SHP77 (cell line): Measurements from ENCODE around the gene LCLAT1.

Source experiments
- DNase-seq, 2 experiments: peaks; one replicate each; lab custom pipeline; 2025; lab: John Stamatoyannopoulos, UW

The LCLAT1 gene

GRCh38 chr2:30424231-30424630 lies 22.8 kb upstream of the LCLAT1 start:
- no peak for DNase-seq

GRCh38 chr2:30425326-30425725 lies 21.7 kb upstream of the LCLAT1 start:
- DNase-seq: no peak

- no peak for DNase-seq
Measured at GRCh38 chr2:30427606-30428347, 19.3 kb upstream of the LCLAT1 start.

DNA sequence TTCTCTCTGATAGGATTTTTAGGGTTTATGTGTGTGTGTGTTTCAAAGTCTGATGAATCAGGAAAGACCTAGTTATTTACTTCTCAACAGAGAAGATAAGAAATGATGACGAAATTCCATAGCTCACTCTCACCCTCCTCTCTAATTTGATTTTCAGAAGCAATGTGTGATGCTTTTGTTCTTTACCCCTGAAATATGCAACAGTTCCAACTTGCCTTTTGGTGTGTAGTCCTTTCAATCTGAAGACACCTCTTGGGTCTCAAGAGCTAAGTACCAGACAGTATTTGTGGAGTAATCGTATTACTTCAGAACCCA lies 18.7 kb upstream of the LCLAT1 start:
- DNase-seq: no peak

- no peak for DNase-seq
Measured at GRCh38 chr2:30428827-30429461, 18.1 kb upstream of the LCLAT1 start.

DNA sequence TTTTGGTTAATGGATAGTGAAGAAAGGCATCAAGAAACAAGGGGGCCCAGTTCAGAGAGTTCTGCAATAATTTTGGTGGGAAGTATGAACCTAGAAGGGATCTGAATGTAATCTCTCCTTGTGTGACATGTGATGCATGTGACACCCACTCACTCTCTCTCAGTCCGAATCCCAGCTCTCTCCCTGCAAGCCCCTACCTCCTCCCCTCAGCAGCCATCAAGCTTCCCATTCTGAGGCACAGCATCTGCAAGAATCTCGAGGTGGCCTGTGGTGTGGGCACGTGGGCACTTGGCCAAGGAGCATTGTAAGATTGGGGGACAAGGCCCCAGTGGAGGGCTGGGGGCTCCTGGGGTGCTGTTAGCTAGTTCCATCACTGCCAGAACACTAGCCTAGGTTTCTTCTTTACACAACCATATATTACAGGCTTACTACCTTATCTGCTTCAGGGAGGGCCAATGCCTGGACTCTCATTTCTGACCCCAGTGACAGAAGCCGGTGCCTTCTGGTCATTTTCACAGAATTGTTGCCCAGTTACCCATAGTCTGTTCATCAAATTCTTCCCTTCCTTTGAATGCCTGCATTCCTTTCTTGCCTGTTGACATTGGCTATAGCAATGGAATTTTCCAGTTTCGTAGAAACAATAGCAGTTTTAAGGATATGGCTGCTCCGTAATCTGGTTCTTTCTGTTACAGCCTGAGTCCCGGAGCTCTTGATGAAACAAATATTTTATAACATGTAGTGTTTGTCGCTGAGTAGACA lies 13.3 kb upstream of the LCLAT1 start:
- DNase-seq: no peak

DNA sequence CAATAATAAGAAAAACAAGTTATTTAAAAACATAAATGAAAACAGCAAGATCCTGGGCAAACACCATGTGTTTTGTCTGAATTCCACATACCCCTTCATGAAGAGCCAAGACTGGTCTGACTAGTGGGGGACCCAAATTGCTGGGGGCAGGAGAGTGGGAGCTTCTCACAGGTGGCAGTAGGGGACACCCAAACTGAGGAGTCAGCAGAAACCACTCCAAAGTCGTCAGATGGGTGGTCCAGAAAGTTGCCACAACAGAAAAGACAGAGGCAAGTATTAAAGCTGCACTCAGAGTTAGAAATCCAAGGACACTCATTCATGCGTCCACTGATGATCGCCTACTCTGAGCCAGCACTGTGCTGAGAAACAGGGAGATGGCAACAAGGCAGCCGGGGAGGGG lies 12.3 kb upstream of the LCLAT1 start:
- DNase-seq: no peak

GRCh38 chr2:30436859-30437435 lies 10.1 kb upstream of the LCLAT1 start:
- DNase-seq: no peak

- no peak for DNase-seq
Measured at GRCh38 chr2:30437809-30438548, 9.1 kb upstream of the LCLAT1 start.

DNA sequence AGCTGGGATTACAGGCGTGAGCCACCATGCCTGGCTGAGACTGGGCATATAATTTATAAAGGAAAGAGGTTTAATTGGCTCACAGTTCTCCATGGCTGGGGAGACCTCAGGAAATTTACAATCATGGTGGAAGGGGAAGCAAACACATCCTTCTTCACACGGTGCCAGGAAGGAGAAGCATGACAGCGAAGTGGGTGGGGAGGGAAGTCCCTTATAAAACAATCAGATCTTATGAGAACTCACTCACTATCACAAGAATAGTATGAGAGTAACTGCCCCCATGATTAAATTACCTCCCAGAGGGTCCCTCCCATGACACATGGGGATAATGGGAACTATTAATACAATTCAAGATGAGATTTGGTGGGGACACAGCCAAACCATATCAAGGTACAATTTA lies 7.8 kb upstream of the LCLAT1 start:
- DNase-seq: no peak

DNA sequence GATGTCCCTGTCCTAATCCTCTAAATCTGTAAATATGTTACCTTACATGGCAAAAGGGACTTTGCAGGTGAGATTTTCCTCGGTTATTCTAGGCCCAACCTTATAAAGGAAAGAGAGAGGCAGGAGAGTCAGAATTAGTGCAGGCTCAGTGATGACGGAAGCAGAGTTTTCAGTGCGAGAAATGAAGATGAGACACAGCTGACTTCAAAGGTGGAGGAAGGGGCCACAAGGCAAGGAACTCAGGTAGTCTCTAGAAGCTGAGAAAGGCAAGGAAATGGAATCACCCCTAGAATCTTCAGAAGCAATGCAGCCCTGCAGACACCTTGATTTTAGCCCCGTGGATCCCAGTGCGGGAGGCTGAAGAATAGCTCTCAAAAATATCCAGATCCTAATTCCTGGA lies 7.2 kb upstream of the LCLAT1 start:
- DNase-seq: no peak

DNA sequence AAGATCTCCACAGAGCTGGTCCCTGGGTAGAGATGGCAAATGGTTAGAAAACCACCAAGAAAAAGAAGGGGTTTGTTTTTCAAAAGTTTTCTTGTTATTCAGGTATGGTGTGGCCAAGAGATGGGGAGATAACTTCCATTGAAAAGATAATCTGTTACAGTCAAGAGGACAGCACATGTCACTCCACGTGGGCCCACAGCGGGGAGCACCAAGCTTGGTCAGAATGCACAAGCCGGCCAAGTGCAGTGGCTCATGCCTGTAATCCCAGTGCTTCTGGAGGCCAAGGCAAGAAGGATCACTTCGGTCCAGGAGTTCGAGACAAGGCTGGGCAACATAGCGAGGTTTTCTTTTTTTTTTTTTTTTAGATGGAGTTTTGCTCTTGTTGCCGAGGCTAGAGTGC lies 6.0 kb upstream of the LCLAT1 start:
- no peak for DNase-seq

DNA sequence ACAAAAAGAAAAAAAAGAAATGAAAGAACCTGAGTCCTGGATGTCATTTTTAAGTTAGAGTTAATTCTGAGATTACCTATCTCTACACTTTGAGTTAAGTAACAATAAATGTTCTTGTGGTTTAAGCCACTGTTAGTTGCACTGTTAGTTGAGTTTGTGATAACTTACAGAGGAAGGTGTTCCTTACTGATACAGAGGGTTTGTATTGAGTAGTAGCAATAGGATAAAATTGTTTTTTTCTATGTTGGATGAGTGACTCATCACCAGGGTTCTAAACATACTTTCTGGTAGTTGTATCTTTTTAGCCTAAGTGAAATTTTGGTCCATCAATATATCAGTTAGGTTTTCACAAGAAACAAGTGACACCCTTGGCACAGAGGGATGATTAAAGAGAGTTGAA lies 4.0 kb upstream of the LCLAT1 start:
- no peak for DNase-seq

DNA sequence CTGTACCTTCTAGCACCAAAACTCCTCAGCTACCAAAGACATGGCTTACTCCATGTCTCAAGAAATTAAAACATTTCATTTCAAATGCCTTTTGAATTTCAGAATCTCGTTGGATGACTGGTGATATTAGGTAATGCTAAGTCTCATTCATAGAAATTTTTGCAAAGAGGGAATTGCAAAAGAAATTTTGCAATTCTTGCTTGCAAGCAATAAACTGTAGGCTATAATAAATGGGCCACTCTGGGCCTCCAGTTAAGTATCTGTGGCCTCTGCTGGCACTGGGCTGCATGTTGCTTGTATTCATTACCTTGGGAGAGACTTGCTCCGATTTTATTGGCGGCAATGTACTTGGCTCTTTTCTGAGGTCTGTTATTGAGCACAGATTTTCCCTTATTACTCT lies 2.8 kb upstream of the LCLAT1 start:
- no peak for DNase-seq

GRCh38 chr2:30445266-30445821 lies 1.7 kb upstream of the LCLAT1 start:
- DNase-seq: no peak

DNA sequence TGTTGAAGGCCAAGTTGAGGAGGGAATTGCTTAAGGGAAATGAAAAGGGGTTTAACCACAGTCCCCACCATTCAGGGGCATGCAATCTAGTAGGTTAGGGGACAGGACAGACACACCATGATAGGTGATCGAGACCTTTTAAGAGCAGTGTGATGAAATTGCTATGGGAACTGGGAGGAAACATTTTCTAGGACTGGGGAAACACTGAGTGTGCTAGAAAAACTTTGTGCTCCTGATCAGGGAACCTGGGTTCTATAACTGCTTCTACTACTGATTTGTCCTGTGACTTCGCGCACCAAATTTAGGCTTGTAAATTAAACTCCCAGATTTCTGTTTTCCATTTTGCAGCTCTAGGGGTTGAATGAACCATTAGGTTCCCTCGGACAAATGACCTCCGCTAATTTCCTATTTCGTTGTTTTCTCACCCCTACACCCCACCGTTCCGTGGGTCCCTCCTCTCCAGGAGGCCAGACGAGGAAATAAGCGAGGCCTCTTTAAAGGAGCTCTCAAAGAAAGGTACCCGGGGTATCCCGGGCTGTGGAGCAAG lies 371 bp upstream of the LCLAT1 start:
- no peak for DNase-seq

- no peak for DNase-seq
Measured at GRCh38 chr2:30448308-30448707, 1.3 kb downstream of the LCLAT1 start.

DNA sequence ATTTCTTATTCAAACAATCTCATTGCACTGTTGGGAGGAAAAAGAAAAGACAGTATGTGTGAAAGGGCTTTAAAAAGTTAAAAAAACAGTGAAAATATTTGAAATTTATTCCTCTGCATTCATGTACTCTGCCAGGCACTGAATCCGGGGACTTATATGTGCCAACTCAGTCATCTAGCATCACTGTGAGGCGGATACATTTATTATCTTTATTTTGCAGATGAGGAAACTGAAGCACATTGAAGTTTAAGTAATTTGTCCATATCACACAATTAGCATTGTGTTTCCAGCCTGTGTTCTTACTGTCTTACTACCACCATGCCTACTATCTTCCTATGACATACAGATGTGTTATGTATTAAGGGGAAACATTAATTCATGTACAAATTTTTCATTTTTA lies 1.8 kb downstream of the LCLAT1 start:
- DNase-seq: no peak

- DNase-seq: no peak
Measured at GRCh38 chr2:30450025-30450424, 3.0 kb downstream of the LCLAT1 start.

GRCh38 chr2:30453498-30453897 lies 6.5 kb downstream of the LCLAT1 start:
- no peak for DNase-seq

GRCh38 chr2:30454571-30454970 lies 7.5 kb downstream of the LCLAT1 start:
- no peak for DNase-seq
